Activated naive CD4-positive, alpha-beta T cell treated with anti-CD3 and anti-CD28 coated beads, Interleukin-2, amount 50 U/mL, for 72 hours (primary cell): ENCODE data around the gene AGRP. TPM values are rescaled to one million over a fixed set of nuclear protein-coding genes. Genes with fewer than 3 reads are reported as not detected.

Source experiments
- ATAC-seq, 2 donors: fragments of 150-1000 bp; cut with Tn5 transposase; 2 replicates each; pipeline ENCODE4 v1.10.0; 2021; ENCODE audit warnings: mild to moderate bottlenecking in 2 of 2, moderate library complexity in 2 of 2
- DNase-seq, 2 donors: peaks; one replicate each; pipeline ENCODE4 v3.0.0; 2021 to 2022; ENCODE audit warnings: low spot score in 2 of 2
- H3K27ac Mint-ChIP-seq, 2 donors: one replicate each; pipeline ENCODE4 v1.8.0; 2022; ENCODE audit warnings: mild to moderate bottlenecking in 2 of 2, mixed read lengths in 2 of 2
- H3K36me3 Mint-ChIP-seq, 2 donors: one replicate each; pipeline ENCODE4 v1.8.0; 2022; ENCODE audit warnings: mixed read lengths in 2 of 2
- H3K9me3 Mint-ChIP-seq, 2 donors: one replicate each; pipeline ENCODE4 v1.8.0; 2022; ENCODE audit warnings: mixed read lengths in 2 of 2
- total RNA-seq, 2 donors: library from RNA; stranded (reverse); gene quantifications; one replicate each; pipeline ENCODE4 v1.2.3, GENCODE V29; 2022

Gene AGRP
- total RNA-seq, 2 donors from 2014 or later: 0.64 TPM; not detected in 1

GRCh38 chr16:67443265-67443664 lies 40.1 kb downstream of the AGRP start:
- no peak for DNase-seq
- H3K36me3 Mint-ChIP-seq: peaks cover 0 to 4% of the 10 kb centered on the region in 2 donors
- no peaks in the 10 kb centered on the region for H3K9me3 Mint-ChIP-seq
- ATAC-seq: no peak
- peak overlapping the region in 1 of 2 donors; percentile 20 for H3K27ac Mint-ChIP-seq

GRCh38 chr16:67442581-67443255 lies 40.6 kb downstream of the AGRP start:
- no peak overlapping the region for H3K27ac Mint-ChIP-seq
- no peak for ATAC-seq
- H3K9me3 Mint-ChIP-seq: no peaks in the 10 kb centered on the region
- DNase-seq: no peak
- peaks cover 0 to 4% of the 10 kb centered on the region in 2 donors for H3K36me3 Mint-ChIP-seq

GRCh38 chr16:67441907-67442306 lies 41.4 kb downstream of the AGRP start:
- Mint-ChIP-seq H3K27ac (peak overlapping the region in 1 of 2 donors; percentile 79), H3K36me3 (peaks cover 0 to 4% of the 10 kb centered on the region in 2 donors), H3K9me3 (no peaks in the 10 kb centered on the region)
- ATAC-seq (no peak), DNase-seq (no peak)

- no peaks in the 10 kb centered on the region for H3K9me3 Mint-ChIP-seq
- peaks cover 0 to 4% of the 10 kb centered on the region in 2 donors for H3K36me3 Mint-ChIP-seq
- no peak for ATAC-seq
- DNase-seq: no peak
- no peak overlapping the region for H3K27ac Mint-ChIP-seq
Measured at GRCh38 chr16:67441271-67441753, 42.0 kb downstream of the AGRP start.

DNA sequence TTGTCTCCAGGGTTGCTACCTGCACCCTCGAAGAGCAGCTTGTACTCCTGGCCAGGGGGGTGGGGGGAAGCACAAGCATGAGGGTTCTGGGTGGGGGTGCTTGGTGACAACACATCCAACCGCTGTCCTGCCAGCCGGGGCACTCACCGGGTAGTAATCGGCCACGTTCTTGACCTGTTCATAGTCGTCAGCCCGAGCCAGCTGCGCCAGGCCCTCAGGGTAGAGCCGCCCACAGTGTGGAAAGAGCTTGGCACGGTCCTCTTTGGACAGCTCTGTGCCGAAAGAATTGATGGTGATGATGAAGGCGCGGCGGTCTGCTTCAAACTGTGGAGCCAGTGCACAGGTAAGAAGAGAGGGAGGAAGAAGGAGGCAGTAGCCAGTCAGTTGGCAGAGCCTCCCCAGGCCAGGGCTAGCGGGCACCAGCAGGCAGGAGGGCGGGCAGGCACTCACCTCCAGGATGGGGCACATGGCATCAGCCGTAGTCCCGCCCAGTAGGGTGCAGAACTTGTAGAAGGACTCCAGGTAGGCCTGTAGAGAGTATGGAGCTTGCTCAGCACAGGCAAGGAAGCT lies 44.4 kb downstream of the AGRP start:
- DNase-seq (no peak), ATAC-seq (no peak)
- H3K27ac Mint-ChIP-seq: no peak overlapping the region

GRCh38 chr16:67438098-67438791 lies 45.1 kb downstream of the AGRP start:
- H3K27ac Mint-ChIP-seq: peak overlapping the region in 1 of 2 donors; percentile 4
- H3K9me3 Mint-ChIP-seq: no peaks in the 10 kb centered on the region
- peaks cover 0 to 4% of the 10 kb centered on the region in 2 donors for H3K36me3 Mint-ChIP-seq
- ATAC-seq (no peak), DNase-seq (no peak)

More for the DNA sequence above, 44.4 kb downstream of the AGRP start:
- Mint-ChIP-seq H3K36me3 (peaks cover 0 to 4% of the 10 kb centered on the region in 2 donors), H3K9me3 (no peaks in the 10 kb centered on the region)

- ATAC-seq (peak; percentile 42 to 47), DNase-seq (no peak)
- no peaks in the 10 kb centered on the region for H3K9me3 Mint-ChIP-seq
- peaks cover 0 to 4% of the 10 kb centered on the region in 2 donors for H3K36me3 Mint-ChIP-seq
- H3K27ac Mint-ChIP-seq: peak overlapping the region in 1 of 2 donors; percentile 4
Measured at GRCh38 chr16:67437513-67437912, 45.8 kb downstream of the AGRP start.

GRCh38 chr16:67436640-67437193 lies 46.6 kb downstream of the AGRP start:
- Mint-ChIP-seq H3K27ac (no peak overlapping the region), H3K9me3 (no peaks in the 10 kb centered on the region), H3K36me3 (peaks cover 0 to 4% of the 10 kb centered on the region in 2 donors)
- DNase-seq (no peak), ATAC-seq (no peak)

DNA sequence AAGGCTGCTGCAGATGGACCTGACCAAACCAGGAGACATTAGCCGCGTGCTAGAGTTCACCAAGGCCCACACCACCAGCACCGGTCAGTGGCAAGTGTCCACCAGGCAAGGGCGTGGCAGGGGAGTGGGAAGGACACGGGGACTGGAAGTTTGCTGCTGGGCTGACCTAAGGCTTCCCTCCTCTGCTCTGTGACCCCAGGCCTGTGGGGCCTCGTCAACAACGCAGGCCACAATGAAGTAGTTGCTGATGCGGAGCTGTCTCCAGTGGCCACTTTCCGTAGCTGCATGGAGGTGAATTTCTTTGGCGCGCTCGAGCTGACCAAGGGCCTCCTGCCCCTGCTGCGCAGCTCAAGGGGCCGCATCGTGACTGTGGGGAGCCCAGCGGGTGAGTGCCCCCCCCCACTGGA lies 47.6 kb downstream of the AGRP start:
- no peak for DNase-seq
- H3K36me3 Mint-ChIP-seq: peaks cover 0 to 4% of the 10 kb centered on the region in 2 donors
- no peaks in the 10 kb centered on the region for H3K9me3 Mint-ChIP-seq
- no peak for ATAC-seq
- no peak overlapping the region for H3K27ac Mint-ChIP-seq

DNA sequence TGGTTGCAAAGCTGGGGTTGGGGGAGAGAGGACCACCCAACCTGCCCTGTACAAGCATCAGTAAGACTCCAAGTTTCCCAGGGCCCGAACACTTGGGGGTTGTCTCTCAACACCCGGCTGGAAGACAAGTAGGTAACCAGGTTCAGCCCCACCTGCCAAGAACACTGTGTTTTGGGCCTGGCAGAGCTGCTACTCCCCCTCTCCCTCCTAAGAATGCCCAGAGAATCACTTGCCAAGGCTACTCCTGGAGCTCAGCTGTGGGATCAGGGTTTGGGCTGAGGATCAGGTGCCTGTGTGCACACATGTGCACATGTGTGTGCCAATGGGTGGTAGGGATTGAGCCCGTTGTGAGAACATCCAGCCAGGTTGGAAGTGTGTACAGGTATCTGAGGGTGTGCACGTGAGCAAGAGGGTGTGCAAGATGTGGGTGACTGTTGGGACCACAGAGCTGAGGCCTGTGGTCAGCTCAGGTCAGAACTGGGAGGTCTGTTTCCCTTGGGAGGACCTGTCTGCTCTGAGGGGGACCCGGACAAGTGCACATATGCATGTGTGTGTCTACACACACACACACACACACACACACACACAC lies 50.1 kb downstream of the AGRP start:
- no peak for DNase-seq
- ATAC-seq: no peak
- no peaks in the 10 kb centered on the region for H3K36me3 Mint-ChIP-seq
- no peaks in the 10 kb centered on the region for H3K9me3 Mint-ChIP-seq
- no peak overlapping the region for H3K27ac Mint-ChIP-seq

Other genes with a start within 250 kb of the AGRP start
- gene FHOD1, start 236.1 kb downstream of the AGRP start, total RNA-seq: 100 to 1,000 TPM; 104 to 133 TPM
- gene SLC9A5, start 234.6 kb downstream of the AGRP start, total RNA-seq: 10 to 100 TPM in 1 of 2 donors, 1 to 10 TPM in 1; 8.3 to 13.6 TPM
- gene PLEKHG4, start 204.0 kb downstream of the AGRP start, total RNA-seq: 10 to 100 TPM in 1 of 2 donors, 1 to 10 TPM in 1; 9.5 to 23.2 TPM
- 1 to 10 TPM in 1 of 2 donors, under 1 TPM in 1; 0.71 to 6.1 TPM for gene KCTD19, start 156.8 kb downstream of the AGRP start, total RNA-seq
- gene LRRC36, start 156.7 kb downstream of the AGRP start, total RNA-seq: 1 to 10 TPM in 1 of 2 donors, under 1 TPM in 1; 0.57 to 1.9 TPM
- not detected for gene TPPP3, start 90.0 kb downstream of the AGRP start, total RNA-seq
- gene ZDHHC1, start 67.1 kb downstream of the AGRP start, total RNA-seq: 1 to 10 TPM in 1 of 2 donors, under 1 TPM in 1; 0.23 to 2.4 TPM
- 1 to 10 TPM; 1.3 to 2.7 TPM for gene HSD11B2, start 52.4 kb downstream of the AGRP start, total RNA-seq
- 10 to 100 TPM; 20.4 to 22.5 TPM for gene ATP6V0D1, start 2.4 kb downstream of the AGRP start, total RNA-seq
- gene RIPOR1, start 45.3 kb upstream of the AGRP start, total RNA-seq: 10 to 100 TPM; 34.1 to 41.4 TPM
- 10 to 100 TPM; 51.5 to 62.1 TPM for gene CTCF, start 79.0 kb upstream of the AGRP start, total RNA-seq
- gene CARMIL2, start 161.6 kb upstream of the AGRP start, total RNA-seq: 100 to 1,000 TPM; 133 to 180 TPM
- 10 to 100 TPM; 54.0 to 58.0 TPM for gene ACD, start 176.7 kb upstream of the AGRP start, total RNA-seq
- gene PARD6A, start 177.4 kb upstream of the AGRP start, total RNA-seq: 10 to 100 TPM; 10.8 to 17.6 TPM
- 10 to 100 TPM in 1 of 2 donors, 1 to 10 TPM in 1; 2.4 to 11.0 TPM for gene ENKD1, start 183.2 kb upstream of the AGRP start, total RNA-seq
- gene C16orf86, start 183.3 kb upstream of the AGRP start, total RNA-seq: 1 to 10 TPM; 2.0 to 2.1 TPM
- gene GFOD2, start 235.8 kb upstream of the AGRP start, total RNA-seq: 10 to 100 TPM; 10.9 to 12.9 TPM